GM12865 (cell line): ENCODE results near the gene RAVER1.

Experiments
- DNase-seq: peaks from one replicate; pipeline ENCODE4 v3.0.0; 2010; ENCODE audit warnings: low read depth
- H3K4me3 ChIP-seq: 2 replicates; pipeline ENCODE4 v1.5.1; 2011; ENCODE audit warnings: mild to moderate bottlenecking, low read depth, low read length, control low read depth
- TF ChIP-seq, protein P1 (sequence below): IDR thresholded peaks from 2 replicates; pipeline ENCODE4 v1.5.1; 2011; ENCODE audit warnings: low read length, control low read depth, low read depth, inconsistent platforms; ENCODE audit not compliant: insufficient read depth; ENCODE audit errors: missing control alignments

Gene RAVER1

DNA sequence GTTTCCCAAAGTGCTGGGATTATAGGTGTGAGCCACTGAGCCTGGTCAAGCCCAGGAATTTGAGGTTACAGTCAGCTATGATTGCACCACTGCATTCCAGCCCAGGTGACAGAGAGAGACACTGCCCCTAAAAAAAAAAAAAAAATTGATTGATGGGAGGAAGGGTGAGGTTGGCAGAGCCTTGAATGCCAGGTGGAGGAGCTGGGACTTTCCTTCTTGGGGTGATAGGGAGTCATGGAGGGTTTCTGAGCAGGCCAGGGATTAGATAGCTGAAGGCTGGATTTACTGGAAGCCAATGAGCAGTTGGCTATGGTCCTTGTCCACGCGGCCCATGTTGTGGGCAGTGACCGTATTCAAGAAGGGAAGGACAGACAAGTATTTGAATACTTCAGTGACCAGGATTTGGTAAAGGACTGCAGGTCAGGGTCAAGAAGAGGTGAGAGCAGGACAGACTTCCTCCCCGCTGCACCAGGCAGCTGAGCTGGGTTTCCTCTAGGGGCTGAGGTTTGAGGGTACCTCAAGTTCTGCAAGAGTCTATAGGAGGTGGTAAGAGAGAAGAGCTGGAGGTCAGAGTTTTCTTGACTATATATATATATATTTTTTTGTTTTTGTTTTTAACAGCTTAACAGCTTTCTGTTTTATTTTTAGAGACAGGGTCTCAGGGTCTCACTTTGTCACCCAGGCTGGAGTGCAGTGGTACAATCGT, 53.4 kb downstream of the RAVER1 start:
- TF ChIP-seq, protein P1, sequence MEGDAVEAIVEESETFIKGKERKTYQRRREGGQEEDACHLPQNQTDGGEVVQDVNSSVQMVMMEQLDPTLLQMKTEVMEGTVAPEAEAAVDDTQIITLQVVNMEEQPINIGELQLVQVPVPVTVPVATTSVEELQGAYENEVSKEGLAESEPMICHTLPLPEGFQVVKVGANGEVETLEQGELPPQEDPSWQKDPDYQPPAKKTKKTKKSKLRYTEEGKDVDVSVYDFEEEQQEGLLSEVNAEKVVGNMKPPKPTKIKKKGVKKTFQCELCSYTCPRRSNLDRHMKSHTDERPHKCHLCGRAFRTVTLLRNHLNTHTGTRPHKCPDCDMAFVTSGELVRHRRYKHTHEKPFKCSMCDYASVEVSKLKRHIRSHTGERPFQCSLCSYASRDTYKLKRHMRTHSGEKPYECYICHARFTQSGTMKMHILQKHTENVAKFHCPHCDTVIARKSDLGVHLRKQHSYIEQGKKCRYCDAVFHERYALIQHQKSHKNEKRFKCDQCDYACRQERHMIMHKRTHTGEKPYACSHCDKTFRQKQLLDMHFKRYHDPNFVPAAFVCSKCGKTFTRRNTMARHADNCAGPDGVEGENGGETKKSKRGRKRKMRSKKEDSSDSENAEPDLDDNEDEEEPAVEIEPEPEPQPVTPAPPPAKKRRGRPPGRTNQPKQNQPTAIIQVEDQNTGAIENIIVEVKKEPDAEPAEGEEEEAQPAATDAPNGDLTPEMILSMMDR = no peak
- H3K4me3 ChIP-seq = no peak overlapping the region
- DNase-seq = no peak

DNA sequence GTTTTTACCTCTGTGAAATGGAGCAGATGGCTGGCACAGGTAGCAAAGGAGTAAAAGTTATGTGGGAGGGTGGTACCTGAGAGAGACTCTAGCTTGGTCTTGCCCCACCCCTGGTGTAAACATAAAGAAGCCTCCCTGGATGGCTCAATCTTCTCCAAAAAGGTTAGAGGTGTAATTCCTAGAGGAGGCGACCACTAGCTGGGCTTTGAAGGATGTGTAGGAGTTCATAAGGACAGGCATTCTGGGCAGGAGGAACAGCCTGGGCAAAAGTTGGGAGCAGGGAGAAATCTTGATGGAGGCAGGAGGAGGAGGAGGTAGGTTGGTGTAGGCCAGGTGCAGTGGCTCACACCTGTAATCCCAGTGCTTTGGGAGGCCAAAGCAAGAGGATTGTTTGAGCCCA, 54.4 kb downstream of the RAVER1 start:
- DNase-seq = no peak
- TF ChIP-seq, protein P1 = no peak
- no peak overlapping the region for H3K4me3 ChIP-seq

DNA sequence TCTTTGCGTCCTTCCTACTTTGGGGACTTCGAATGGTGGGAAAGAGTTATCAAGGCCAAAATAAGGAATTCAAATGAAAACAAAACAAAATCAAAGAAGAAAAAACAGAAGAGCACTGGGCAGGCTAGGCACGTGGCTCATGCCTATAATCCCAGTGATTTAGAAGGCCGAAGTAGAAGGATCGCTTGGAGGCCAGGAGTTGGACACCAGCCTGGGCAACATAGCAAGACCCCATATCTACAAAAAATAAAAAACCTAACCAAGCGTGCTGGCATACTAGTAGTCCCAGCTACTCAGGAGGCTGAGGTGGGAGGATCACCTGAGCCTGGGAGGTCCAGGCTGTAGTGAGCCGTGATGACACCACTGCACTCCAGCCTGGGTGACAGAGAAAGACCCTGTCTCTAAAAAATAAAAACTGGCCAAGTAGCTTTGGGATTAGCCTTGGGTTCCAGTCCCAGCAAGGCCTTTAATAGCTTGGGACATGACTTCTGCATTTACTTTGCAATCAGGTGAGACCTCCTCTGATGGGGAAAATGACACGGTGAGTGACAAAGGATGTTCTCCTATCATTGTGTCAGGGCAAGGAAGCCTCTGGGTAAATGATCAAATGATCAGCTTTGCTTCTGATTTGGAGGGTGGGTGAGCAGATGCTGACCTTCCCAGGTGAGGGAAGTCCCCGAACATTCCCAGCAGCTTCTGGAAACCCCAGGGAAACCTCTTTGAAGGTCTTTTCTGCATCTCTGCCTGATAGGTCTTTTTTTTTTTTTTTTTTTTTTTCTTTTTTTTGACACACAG, 55.3 kb downstream of the RAVER1 start:
- DNase-seq = no peak
- TF ChIP-seq, protein P1 = no peak
- no peak overlapping the region for H3K4me3 ChIP-seq

DNA sequence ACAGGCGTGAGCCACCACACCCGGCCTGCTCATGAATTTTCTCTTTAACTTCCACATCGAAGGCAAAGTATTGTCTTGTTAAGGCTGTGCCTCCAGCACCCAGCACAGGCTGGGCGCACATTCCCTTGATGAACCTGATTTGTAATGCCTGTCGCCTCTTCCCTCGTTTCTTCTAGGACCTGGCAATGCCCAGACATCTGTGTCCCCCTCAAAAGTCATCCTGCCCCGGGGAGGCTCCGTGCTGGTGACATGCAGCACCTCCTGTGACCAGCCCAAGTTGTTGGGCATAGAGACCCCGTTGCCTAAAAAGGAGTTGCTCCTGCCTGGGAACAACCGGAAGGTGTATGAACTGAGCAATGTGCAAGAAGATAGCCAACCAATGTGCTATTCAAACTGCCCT, 58.7 kb downstream of the RAVER1 start:
- TF ChIP-seq, protein P1 = no peak
- H3K4me3 ChIP-seq = peak overlapping the region; percentile 69

DNA sequence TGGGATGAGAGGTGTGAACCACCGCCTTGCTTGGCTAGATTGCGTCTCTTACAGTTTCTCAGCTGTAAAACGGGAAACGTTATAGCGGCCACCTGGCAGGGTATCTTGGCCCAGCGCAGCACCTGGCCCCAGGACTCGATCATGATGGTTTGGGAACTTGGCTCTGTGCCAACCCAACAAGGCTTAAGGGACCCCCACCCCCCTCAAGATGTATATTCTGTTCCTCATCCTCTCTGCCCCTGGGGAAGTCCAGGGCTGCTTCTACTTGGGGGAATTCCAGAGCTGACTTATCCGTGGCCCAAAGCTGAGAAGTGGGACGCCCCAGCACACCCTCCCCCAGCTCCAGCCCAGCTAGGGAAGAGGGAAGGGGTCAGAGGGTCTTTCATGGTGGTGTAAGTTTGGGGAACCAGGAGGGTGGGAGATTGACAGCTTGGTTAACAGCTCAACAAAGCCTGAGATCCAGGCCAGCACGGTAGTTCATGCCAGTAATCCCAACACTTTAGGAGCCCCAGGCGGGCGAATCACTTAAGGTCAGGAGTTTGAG, 61.7 kb downstream of the RAVER1 start:
- peak overlapping the region; percentile 69 for H3K4me3 ChIP-seq
- TF ChIP-seq, protein P1 = no peak
- peak; percentile 92 for DNase-seq

More for the DNA sequence above, 58.7 kb downstream of the RAVER1 start:
- DNase-seq = no peak

DNA sequence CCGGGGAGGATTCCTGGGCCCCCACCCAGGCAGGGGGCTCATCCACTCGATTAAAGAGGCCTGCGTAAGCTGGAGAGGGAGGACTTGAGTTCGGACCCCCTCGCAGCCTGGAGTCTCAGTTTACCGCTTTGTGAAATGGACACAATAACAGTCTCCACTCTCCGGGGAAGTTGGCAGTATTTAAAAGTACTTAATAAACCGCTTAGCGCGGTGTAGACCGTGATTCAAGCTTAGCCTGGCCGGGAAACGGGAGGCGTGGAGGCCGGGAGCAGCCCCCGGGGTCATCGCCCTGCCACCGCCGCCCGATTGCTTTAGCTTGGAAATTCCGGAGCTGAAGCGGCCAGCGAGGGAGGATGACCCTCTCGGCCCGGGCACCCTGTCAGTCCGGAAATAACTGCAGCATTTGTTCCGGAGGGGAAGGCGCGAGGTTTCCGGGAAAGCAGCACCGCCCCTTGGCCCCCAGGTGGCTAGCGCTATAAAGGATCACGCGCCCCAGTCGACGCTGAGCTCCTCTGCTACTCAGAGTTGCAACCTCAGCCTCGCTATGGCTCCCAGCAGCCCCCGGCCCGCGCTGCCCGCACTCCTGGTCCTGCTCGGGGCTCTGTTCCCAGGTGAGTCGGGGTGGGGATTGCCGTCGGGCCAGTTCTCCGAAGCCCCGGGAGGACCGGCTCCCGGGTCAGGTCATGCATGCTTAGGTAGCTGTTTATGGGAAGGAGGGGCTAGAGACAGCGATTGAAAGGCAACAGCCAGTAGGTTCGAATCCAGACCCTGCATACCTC, 62.5 kb downstream of the RAVER1 start, which contains the start of gene ICAM1:
ICAM1 (plus strand) TSS at position 505 of the 779 bp plus-strand sequence; CDS start at position 545, 40 bp downstream.
- peak; percentile 95 for DNase-seq
- peak within 1 kb of the TSS; percentile 69 for H3K4me3 ChIP-seq
- TF ChIP-seq, protein P1 = no peak
